Smooth muscle cell (in vitro differentiated cells): ENCODE data around the gene SLC35A1. TPM values are rescaled to one million over a fixed set of nuclear protein-coding genes. Genes with fewer than 3 reads are reported as not detected.
A peak's percentile ranks its signal among the peaks of the same experiment; 100 is the strongest.

ENCODE experiments used
- DNase-seq: peaks from one replicate; lab custom pipeline; 2025; ENCODE audit not compliant: unreplicated experiment; lab: John Stamatoyannopoulos, UW
- H2AFZ ChIP-seq: fragments of 200-600 bp; sonication (generic); 2 replicates; pipeline ENCODE4 v1.6.0; 2016; ENCODE audit warnings: antibody characterized with exemption, low read depth, mild to moderate bottlenecking
- H3F3A ChIP-seq: fragments of 200-600 bp; sonication (generic); 2 replicates; pipeline ENCODE4 v1.6.0; 2017; ENCODE audit warnings: antibody characterized with exemption, low read depth
- H3K27ac ChIP-seq: fragments of 200-600 bp; sonication (generic); 2 replicates; pipeline ENCODE4 v1.5.1; 2016; ENCODE audit warnings: low read depth, mild to moderate bottlenecking
- H3K27me3 ChIP-seq: fragments of 200-600 bp; sonication (generic); 2 replicates; pipeline ENCODE4 v1.6.1; 2016; ENCODE audit warnings: low read depth, mild to moderate bottlenecking
- H3K36me3 ChIP-seq: fragments of 200-600 bp; sonication (generic); 2 replicates; pipeline ENCODE4 v1.5.1; 2016; ENCODE audit warnings: low read depth
- H3K4me1 ChIP-seq: fragments of 200-600 bp; sonication (generic); 2 replicates; pipeline ENCODE4 v1.5.1; 2016; ENCODE audit warnings: low read depth
- H3K4me2 ChIP-seq: fragments of 200-600 bp; sonication (generic); 2 replicates; pipeline ENCODE4 v1.6.0; 2016; ENCODE audit warnings: mild to moderate bottlenecking
- H3K4me3 ChIP-seq: fragments of 200-600 bp; sonication (generic); 2 replicates; pipeline ENCODE4 v1.5.1; 2016; ENCODE audit warnings: mild to moderate bottlenecking
- H3K79me2 ChIP-seq: fragments of 200-600 bp; sonication (generic); 2 replicates; pipeline ENCODE4 v1.6.0; 2016; ENCODE audit warnings: low read depth, mild to moderate bottlenecking
- H3K9ac ChIP-seq: fragments of 200-600 bp; sonication (generic); 2 replicates; pipeline ENCODE4 v1.6.0; 2016; ENCODE audit warnings: low read depth
- H3K9me3 ChIP-seq: fragments of 200-600 bp; sonication (generic); replicated peaks from 2 replicates; pipeline ENCODE4 v1.5.1; 2016; ENCODE audit warnings: low read depth
- H4K20me1 ChIP-seq: fragments of 200-600 bp; sonication (generic); 2 replicates; pipeline ENCODE4 v1.6.0; 2016; ENCODE audit warnings: low read depth
- CTCF ChIP-seq: fragments of 200-600 bp; sonication (generic); IDR thresholded peaks from 2 replicates; pipeline ENCODE4 v1.5.1; 2017; ENCODE audit warnings: borderline replicate concordance, mild to moderate bottlenecking, antibody characterized with exemption; ENCODE audit not compliant: insufficient read depth, poor library complexity, severe bottlenecking
- WGBS: methylation state at CpG from one replicate; pipeline ENCODE4 v1.1.7; 2016; ENCODE audit warnings: low lambda C conversion rate; 5-methylcytosine and 5-hydroxymethylcytosine counted together
- polyA plus RNA-seq: library from polyadenylated mRNA; unstranded; fragments of >200 nt; fragmentation: Nextera tagmentation; extraction: Ambion mirVana; gene quantifications from 2 replicates; pipeline ENCODE4 v1.2.1, GENCODE V29; 2016
- total RNA-seq: library from RNA; depleted of rRNA; stranded (reverse); fragments of >200 nt; gene quantifications from 2 replicates; pipeline ENCODE4 v1.2.3, GENCODE V29; 2014

SLC35A1 gene
- total and polyA plus RNA-seq, 2 experiments from 2014 or later: 19.9 to 23.9 TPM

- Histone ChIP-seq H3K9ac (no peak overlapping the region), H4K20me1 (no peaks in the 10 kb centered on the region), H3K4me2 (no peak overlapping the region), H3F3A (no peaks in the 10 kb centered on the region), H3K27me3 (no peaks in the 10 kb centered on the region), H3K27ac (no peak overlapping the region), H3K36me3 (no peaks in the 10 kb centered on the region), H3K4me3 (no peak overlapping the region), H3K9me3 (no peaks in the 10 kb centered on the region), H2AFZ (no peak overlapping the region), H3K4me1 (no peaks in the 10 kb centered on the region), H3K79me2 (no peaks in the 10 kb centered on the region)
- TF ChIP-seq CTCF: no peak
- DNase-seq: no peak
- 90% methylated on average over 2 of the region's 2 CpGs for WGBS
These were observed 7.7 kb upstream of the SLC35A1 start for GRCh38 chr6:87465051-87465450.

- no peak for TF ChIP-seq CTCF
- Histone ChIP-seq H3K36me3 (no peaks in the 10 kb centered on the region), H3K4me1 (peaks cover 6% of the 10 kb centered on the region), H3K9ac (peak overlapping the region; percentile 98), H3F3A (no peaks in the 10 kb centered on the region), H4K20me1 (no peaks in the 10 kb centered on the region), H2AFZ (peak overlapping the region; percentile 100), H3K9me3 (no peaks in the 10 kb centered on the region), H3K79me2 (peaks cover 14% of the 10 kb centered on the region), H3K27me3 (no peaks in the 10 kb centered on the region), H3K27ac (peak overlapping the region; percentile 86), H3K4me3 (peak overlapping the region; percentile 99), H3K4me2 (peak overlapping the region; percentile 89)
- 8% methylated on average over 15 of the region's 15 CpGs for WGBS
- DNase-seq: no peak
These were observed 687 bp downstream of the SLC35A1 start for GRCh38 chr6:87473419-87473903.

- no peaks in the 10 kb centered on the region for H3K9me3 ChIP-seq
- WGBS: 84% methylated on average over 3 of the region's 3 CpGs
- no peaks in the 10 kb centered on the region for H3K4me1 ChIP-seq
- no peaks in the 10 kb centered on the region for H3K79me2 ChIP-seq
- no peak overlapping the region for H3K4me3 ChIP-seq
- DNase-seq: no peak
- no peak overlapping the region for H3K4me2 ChIP-seq
- H3F3A ChIP-seq: no peaks in the 10 kb centered on the region
- no peaks in the 10 kb centered on the region for H3K27me3 ChIP-seq
- no peak overlapping the region for H3K9ac ChIP-seq
- H4K20me1 ChIP-seq: no peaks in the 10 kb centered on the region
- no peak for TF ChIP-seq CTCF
- no peaks in the 10 kb centered on the region for H3K36me3 ChIP-seq
- H3K27ac ChIP-seq: no peak overlapping the region
- H2AFZ ChIP-seq: no peak overlapping the region
These were observed 9.2 kb downstream of the SLC35A1 start for GRCh38 chr6:87481931-87482330.

GRCh38 chr6:87482366-87482765 is 9.6 kb downstream of the SLC35A1 start:
- Histone ChIP-seq H3K27ac (no peak overlapping the region), H3K27me3 (no peaks in the 10 kb centered on the region), H3K9me3 (no peaks in the 10 kb centered on the region), H3K9ac (no peak overlapping the region), H2AFZ (no peak overlapping the region), H3K4me1 (no peaks in the 10 kb centered on the region), H4K20me1 (no peaks in the 10 kb centered on the region), H3K36me3 (no peaks in the 10 kb centered on the region), H3K4me3 (no peak overlapping the region), H3F3A (no peaks in the 10 kb centered on the region), H3K4me2 (no peak overlapping the region), H3K79me2 (no peaks in the 10 kb centered on the region)
- TF ChIP-seq CTCF: no peak
- WGBS: 83% methylated on average over 4 of the region's 4 CpGs
- no peak for DNase-seq
